GM15510 (cell line): ENCODE results near the gene VWC2.

ENCODE experiments used
- POLR2A ChIP-seq: IDR thresholded peaks from 3 replicates; pipeline ENCODE4 v1.6.1; 2011; ENCODE audit warnings: borderline replicate concordance; ENCODE audit not compliant: insufficient read length; ENCODE audit errors: extremely low read depth

VWC2 gene

DNA sequence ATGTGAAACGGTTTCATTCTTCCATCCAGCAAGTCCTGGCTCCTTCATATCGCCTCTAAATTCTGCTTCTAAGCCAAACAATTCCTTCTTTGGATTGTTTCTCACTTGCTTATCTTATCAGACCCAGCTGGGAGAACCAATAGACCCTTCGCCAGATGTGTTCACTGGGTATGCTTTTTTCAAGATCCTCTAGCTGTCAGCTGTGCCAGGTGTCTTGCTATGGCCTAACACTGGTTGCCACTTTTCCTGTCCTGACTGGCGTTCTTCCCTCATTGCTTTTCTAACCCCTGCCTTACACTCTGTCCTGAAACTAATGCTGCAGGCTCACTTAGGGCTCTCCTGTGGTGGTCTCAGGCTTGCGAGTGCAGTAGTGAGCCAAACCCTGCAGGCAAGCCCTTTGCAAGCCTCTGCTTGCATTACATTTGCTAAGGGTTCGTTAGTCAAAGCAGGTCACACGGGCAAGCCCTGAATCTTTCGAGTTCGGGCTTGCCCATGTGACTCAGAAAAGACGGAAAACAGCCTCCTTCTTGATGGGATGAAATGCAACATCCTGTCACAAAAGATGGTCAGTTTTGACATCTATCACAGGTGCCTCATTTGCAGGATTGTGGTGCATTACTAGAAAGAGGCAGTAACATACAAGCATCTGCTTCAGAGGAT, 92.8 kb downstream of the VWC2 start:
- TF ChIP-seq POLR2A, result no peak

GRCh38 chr7:49866910-49867309, 93.5 kb downstream of the VWC2 start:
- TF ChIP-seq POLR2A, result no peak

DNA sequence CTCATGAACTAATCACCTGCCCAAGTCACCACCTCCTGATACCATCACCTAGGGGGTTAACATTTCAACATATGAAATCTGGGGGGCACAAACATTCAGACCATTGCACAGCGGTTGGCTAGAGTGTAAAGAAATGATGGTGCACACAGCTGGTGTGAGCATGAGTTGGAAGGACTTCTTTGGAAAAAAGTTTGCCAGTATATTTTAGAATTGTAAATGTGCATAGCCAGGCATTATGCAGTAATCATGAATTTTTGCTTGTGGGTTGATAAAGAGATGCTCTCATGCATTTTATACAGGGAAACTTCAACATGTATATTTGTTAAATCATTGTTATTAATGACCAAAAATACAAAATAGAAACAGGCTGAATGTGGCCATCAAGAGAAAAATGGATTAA, 100.0 kb downstream of the VWC2 start:
- no peak for TF ChIP-seq POLR2A

- TF ChIP-seq POLR2A, result no peak
Measured at GRCh38 chr7:49875336-49875735, 101.9 kb downstream of the VWC2 start.

- no peak for TF ChIP-seq POLR2A
Measured at GRCh38 chr7:49876202-49876601, 102.8 kb downstream of the VWC2 start.

DNA sequence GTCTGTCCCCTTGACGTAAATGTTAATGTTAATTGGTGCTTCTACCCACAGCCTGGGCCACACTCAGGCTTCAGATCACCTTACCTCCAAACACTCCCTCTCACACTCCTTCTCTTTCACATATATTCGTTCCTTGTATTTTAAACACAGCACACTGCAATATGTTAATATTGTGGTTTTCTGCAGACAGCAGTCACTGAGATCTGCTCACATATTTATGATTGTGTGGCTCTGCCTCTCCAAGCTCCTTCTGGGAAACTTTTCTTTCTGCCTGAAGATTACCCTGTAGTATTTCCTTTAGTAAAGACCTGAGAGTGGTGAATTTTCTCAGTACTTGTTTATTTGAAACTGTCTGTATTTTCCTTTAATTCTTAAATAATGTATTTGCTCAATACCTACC, 104.7 kb downstream of the VWC2 start:
- TF ChIP-seq POLR2A, result no peak

DNA sequence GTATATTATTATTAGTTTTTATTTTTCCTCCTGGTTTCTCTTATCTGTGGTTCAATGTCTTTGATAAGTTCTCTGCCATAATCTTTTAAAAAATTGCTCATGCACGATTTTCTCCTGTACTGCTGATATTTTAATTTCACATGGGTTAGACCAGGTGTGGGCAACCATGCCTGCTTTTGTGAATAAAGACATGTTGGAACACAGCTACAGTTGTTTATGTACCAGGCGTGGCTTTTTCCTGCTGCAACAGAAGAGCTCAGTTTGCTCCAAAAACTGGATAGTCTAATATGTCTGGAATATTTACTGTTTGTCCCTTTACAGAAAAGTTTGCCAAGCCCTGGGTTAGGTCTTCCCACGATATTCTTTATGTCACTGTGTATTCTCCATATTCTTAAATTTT, 105.2 kb downstream of the VWC2 start:
- no peak for TF ChIP-seq POLR2A

DNA sequence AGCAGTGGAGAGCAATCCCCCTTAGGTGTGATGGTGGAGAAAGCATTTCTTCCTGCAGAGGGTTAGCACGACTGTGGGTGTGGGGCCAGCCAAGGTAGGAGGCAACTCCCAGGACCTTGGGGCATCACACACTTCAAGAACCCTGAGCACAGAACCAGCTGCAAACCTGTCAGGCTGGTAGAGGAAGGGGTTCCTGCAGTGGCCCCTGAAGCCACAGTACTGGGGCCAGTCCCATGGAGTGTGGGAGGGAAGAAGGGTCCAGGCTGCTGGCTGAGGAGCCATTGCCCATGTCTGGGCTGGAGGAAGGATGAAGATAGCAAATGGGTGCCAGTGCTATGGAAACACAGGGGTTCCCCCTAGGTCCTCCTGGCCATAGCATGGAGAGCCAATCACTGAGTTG, 110.5 kb downstream of the VWC2 start:
- TF ChIP-seq POLR2A, result no peak

GRCh38 chr7:49885593-49886285, 112.3 kb downstream of the VWC2 start:
- no peak for TF ChIP-seq POLR2A

DNA sequence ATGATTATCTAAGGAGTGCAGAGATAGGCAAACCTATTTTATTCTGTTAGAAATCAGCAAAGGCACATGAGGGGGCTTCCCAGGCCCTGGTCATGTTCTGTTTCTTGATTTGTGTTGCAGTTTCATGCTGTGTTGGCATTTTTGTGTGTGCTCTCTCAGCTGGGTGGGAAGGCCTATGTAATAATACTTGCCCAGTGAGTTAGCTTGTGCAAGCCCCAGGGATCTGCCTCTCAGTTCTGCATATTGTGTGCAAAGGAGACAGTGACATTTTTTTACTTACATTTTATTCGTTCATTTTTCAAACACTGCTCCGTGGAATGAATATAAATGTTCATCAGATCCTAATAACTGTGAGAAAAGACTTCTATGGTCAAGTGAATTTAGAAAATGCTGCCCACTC, 119.0 kb downstream of the VWC2 start:
- no peak for TF ChIP-seq POLR2A

DNA sequence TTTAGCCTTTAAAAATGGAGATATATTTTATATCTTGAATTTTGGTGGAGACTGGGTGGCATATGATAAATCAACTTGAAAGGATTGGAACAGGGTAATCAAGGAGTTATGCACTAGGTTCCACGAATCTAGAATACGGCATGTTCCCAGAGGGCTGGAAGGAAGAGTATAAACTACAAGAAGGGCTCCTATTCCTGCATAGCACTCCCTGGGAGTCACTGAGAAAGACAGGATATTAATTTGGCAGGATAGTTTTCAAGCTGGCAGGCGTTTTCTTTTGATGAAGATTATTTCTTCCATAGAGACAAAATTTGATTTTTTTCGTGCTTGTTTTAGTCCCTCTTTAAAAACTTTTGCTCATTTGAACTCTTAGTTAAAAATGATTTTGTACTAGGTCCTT, 119.7 kb downstream of the VWC2 start:
- no peak for TF ChIP-seq POLR2A

DNA sequence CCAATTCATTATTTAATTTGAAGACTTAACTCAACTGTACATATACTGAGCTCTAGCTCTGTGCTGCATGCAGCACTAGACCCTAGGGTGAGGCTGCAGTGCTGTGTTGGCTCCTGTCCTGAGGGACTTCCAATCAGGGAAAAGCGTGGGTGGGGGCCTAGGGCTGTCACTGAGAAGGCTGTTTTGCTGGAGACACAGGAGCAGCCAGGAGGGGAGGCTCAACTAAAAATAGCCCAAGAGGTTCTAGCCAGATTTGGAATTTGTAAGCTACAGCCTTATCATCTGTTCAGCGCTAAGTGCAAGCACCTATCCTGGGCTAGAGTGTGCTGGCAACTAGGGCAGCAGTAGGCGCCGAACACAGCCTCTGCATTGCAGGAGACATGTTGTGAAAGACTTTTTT, 121.1 kb downstream of the VWC2 start:
- TF ChIP-seq POLR2A, result no peak

DNA sequence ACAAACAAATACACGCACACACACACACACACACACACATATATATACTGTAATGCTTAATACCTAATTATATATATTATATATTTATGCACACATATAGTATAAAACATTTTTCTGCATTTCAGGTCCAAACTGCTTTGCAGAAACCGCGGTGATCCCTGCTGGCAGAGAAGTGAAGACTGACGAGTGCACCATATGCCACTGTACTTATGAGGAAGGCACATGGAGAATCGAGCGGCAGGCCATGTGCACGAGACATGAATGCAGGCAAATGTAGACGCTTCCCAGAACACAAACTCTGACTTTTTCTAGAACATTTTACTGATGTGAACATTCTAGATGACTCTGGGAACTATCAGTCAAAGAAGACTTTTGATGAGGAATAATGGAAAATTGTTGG, 138.5 kb downstream of the VWC2 start:
- no peak for TF ChIP-seq POLR2A

DNA sequence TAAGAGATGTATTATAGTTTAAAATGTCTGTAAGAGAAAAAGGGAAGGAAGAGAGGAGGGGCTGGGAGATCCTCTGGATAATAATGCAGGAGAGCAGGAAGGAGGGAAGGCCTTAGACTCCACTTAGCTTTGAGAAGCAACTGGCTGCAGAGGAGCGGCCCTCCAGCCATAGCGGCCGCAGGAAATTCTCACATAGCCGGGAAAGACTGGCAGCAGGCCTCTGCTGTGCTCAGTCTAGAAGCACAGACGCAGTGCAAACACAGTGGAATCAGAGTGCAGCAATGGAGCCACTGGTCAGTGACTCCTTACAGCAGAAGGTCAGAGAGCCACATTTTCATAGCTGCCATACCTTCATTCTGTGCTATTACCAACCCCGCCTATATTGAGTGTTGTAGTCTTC, 153.3 kb downstream of the VWC2 start:
- TF ChIP-seq POLR2A, result no peak

GRCh38 chr7:49927631-49928030, 154.2 kb downstream of the VWC2 start:
- TF ChIP-seq POLR2A, result no peak

- TF ChIP-seq POLR2A, result no peak
Measured at GRCh38 chr7:49928787-49929186, 155.3 kb downstream of the VWC2 start.
